Endothelial cell of umbilical vein (primary cell): ENCODE data around the gene RRAGD. TPM values are rescaled to one million over a fixed set of nuclear protein-coding genes. Genes with fewer than 3 reads are reported as not detected.

Experiments used
- BruUV-seq: library from RNA; stranded (reverse); fragments of 400-500 nt; replicated peaks from 2 replicates; lab custom pipeline; 2021; lab: Mats Ljungman, UMichigan
- CTCF ChIA-PET: fragments of 300-600, 350-600 bp; sonication (Branson Sonifier 250); formaldehyde crosslinking; loops from one replicate; lab custom pipeline; 2021; ENCODE audit warnings: antibody characterized with exemption, inconsistent platforms; lab: Charles Lee
- POLR2A ChIA-PET: fragments of 300-600, 350-600 bp; sonication (Branson Sonifier 250); formaldehyde crosslinking; loops from one replicate; lab custom pipeline; 2021; ENCODE audit warnings: antibody characterized with exemption, inconsistent platforms; lab: Charles Lee
- DNase-seq: peaks from one replicate; pipeline ENCODE4 v3.0.0-alpha.2; 2011; ENCODE audit warnings: low read depth, low spot score
- FAIRE-seq: peaks from 2 replicates; lab custom pipeline; 2011; peaks lifted over from hg19 to GRCh38; lab: Jason Lieb, UNC
- H2AFZ ChIP-seq: 2 replicates; pipeline ENCODE4 v1.6.0; 2012; ENCODE audit warnings: low read depth, low read length, control low read depth, inconsistent platforms
- H3K27ac ChIP-seq: 2 replicates; pipeline ENCODE4 v1.5.1; 2011; ENCODE audit warnings: low read depth, mild to moderate bottlenecking, control low read depth, low read length, moderate library complexity; ENCODE audit not compliant: insufficient read depth
- H3K27me3 ChIP-seq, 2 experiments: 2 replicates each; pipeline versions ENCODE4 v1.6.0 to v1.6.1; 2011; ENCODE audit warnings: low read length in 2 of 2, mixed read lengths in 1 of 2; ENCODE audit not compliant: control insufficient read depth in 2 of 2, insufficient read depth in 2 of 2
- H3K36me3 ChIP-seq, 2 experiments: 2 replicates in 1 of 2; 3 replicates in 1 of 2; pipeline ENCODE4 v1.5.1; 2011; ENCODE audit warnings: low read length in 2 of 2, mild to moderate bottlenecking in 1 of 2, moderate library complexity in 1 of 2; ENCODE audit not compliant: control insufficient read depth in 2 of 2, insufficient read depth in 2 of 2; ENCODE audit errors: extremely low read depth in 1 of 2
- H3K4me1 ChIP-seq: 3 replicates; pipeline ENCODE4 v1.5.1; 2011; ENCODE audit warnings: mild to moderate bottlenecking, low read length; ENCODE audit not compliant: control insufficient read depth, insufficient read depth; ENCODE audit errors: extremely low read depth
- H3K4me2 ChIP-seq: 2 replicates; pipeline ENCODE4 v1.6.1; 2011; ENCODE audit warnings: low read length, control low read depth, mixed read lengths; ENCODE audit not compliant: insufficient read depth
- H3K4me3 ChIP-seq, 3 experiments: fragments of 200-600 bp in 1 of 3; sonication (generic), shearing (Covaris generic) in 1 of 3; replicated peaks in 1 of 3; 2 replicates each; pipeline ENCODE4 v1.5.1; 2011 to 2016; ENCODE audit warnings: control low read depth in 3 of 3, low read length in 3 of 3, mild to moderate bottlenecking in 2 of 3, inconsistent platforms in 1 of 3, low read depth in 1 of 3, moderate library complexity in 1 of 3; ENCODE audit not compliant: insufficient read depth in 1 of 3
- H3K79me2 ChIP-seq: 2 replicates; pipeline ENCODE4 v1.6.0; 2012; ENCODE audit warnings: low read length, inconsistent platforms; ENCODE audit not compliant: control insufficient read depth, insufficient read depth
- H3K9ac ChIP-seq: replicated peaks from 2 replicates; pipeline ENCODE3; 2011; ENCODE audit warnings: low read length, control low read depth; ENCODE audit not compliant: insufficient read depth; ENCODE audit errors: extremely low read depth
- H3K9me1 ChIP-seq: replicated peaks from 3 replicates; pipeline ENCODE4 v1.6.0; 2011; ENCODE audit warnings: mild to moderate bottlenecking, low read length; ENCODE audit not compliant: control insufficient read depth, insufficient read depth; ENCODE audit errors: extremely low read depth
- H3K9me3 ChIP-seq: replicated peaks from 2 replicates; pipeline ENCODE4 v1.5.1; 2012; ENCODE audit warnings: low read length, inconsistent platforms; ENCODE audit not compliant: control insufficient read depth, insufficient read depth
- H4K20me1 ChIP-seq: replicated peaks from 2 replicates; pipeline ENCODE3; 2011; ENCODE audit warnings: mild to moderate bottlenecking, low read length; ENCODE audit not compliant: control insufficient read depth, insufficient read depth; ENCODE audit errors: extremely low read depth
- CTCF ChIP-seq, 2 donors: IDR thresholded peaks; 1 replicate in 1 of 2; 2 replicates in 1 of 2; pipeline ENCODE4 v1.5.1; 2011; ENCODE audit warnings: low read length in 2 of 2, mild to moderate bottlenecking in 2 of 2, moderate library complexity in 2 of 2, control low read depth in 1 of 2, inconsistent platforms in 1 of 2, low read depth in 1 of 2; ENCODE audit not compliant: insufficient read depth in 1 of 2; ENCODE audit errors: extremely low read depth in 1 of 2
- FOS ChIP-seq: IDR thresholded peaks from 2 replicates; pipeline ENCODE4 v1.6.1; 2011; ENCODE audit warnings: mild to moderate bottlenecking, low read length, moderate library complexity, borderline replicate concordance; ENCODE audit not compliant: insufficient read depth
- GATA2 ChIP-seq: IDR thresholded peaks from 2 replicates; pipeline ENCODE4 v1.7.0; 2011; ENCODE audit warnings: low read depth, mild to moderate bottlenecking, moderate library complexity, mixed read lengths, low read length; ENCODE audit not compliant: insufficient read length, insufficient read depth
- JUN ChIP-seq: IDR thresholded peaks from 2 replicates; pipeline ENCODE4 v1.6.1; 2011; ENCODE audit warnings: borderline replicate concordance, low read depth; ENCODE audit not compliant: insufficient read length, insufficient read depth
- MAX ChIP-seq: IDR thresholded peaks from 2 replicates; pipeline ENCODE4 v1.6.1; 2011; ENCODE audit not compliant: insufficient read depth, insufficient read length
- MYC ChIP-seq: IDR thresholded peaks from one replicate; pipeline ENCODE4 v1.6.1; 2011; ENCODE audit warnings: mild to moderate bottlenecking, low read depth, low read length
- dilution Hi-C: fragments of 300-500 bp; cut with MboI; formaldehyde crosslinking; loops from one replicate; pipeline ENCODE4 v1.15.0; 2019; ENCODE audit warnings: low sequenced_read_pairs; ENCODE audit not compliant: extremely low pct_ligation_motif_present
- intact Hi-C: fragments of 100-400 bp; cut with micrococcal nuclease; formaldehyde crosslinking; loops from one replicate; pipeline ENCODE4 v1.10.0; 2022
- polyA plus RNA-seq, 4 experiments: library from polyadenylated mRNA; depleted of rRNA in 3 of 4; stranded (reverse) in 3 of 4; unstranded in 1 of 4; fragments of >200 nt; gene quantifications; 2 replicates each; pipeline versions ENCODE4 v1.2.1 to v1.2.3, GENCODE V29; 2011 to 2012; ENCODE audit warnings: missing spikeins in 1 of 4
- total RNA-seq: library from RNA; stranded (reverse); gene quantifications from 2 replicates; pipeline ENCODE4 v1.2.3, GENCODE V29; 2021

RRAGD gene
- total and polyA plus RNA-seq, 2 donors (not counting 3 experiments of a cell fraction or from before 2014, with no cell fraction given) = 0.07 to 2.0 TPM

DNA sequence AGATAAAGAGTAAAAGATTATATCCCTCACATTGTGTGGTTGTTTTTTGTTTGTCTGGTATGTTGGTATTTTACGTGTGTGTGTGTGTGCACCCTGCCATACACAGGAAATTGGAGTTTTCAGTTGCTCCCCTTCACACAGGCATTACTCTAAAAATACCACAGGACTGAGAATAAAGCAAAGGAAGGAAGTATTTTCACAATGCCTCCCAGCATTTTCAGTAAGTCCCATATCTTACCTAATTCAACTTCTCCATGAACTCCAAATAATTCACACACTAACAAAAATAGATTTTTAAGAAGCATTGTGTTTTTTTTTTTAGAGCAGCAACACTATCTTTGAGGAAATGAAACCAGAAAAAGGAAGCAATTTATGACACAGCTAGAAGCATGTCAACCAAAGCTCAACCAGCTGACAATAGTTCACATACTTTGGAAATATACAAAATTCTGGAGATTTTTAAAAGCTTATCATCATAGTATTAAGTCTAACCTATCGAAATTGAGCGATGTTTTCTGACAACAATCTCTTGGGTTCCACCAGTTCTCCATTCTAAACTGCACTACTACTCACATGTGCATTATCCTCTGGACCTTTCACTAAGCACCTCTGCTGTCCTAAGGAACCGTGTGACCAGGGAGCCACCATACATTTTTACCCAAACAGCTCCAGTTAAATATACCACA lies 61.6 kb downstream of the RRAGD start:
- H3K4me2 ChIP-seq = peak overlapping the region; percentile 98
- no peaks in the 10 kb centered on the region for H3K9me1 ChIP-seq
- H3K27me3 ChIP-seq = no peaks in the 10 kb centered on the region
- no TSS peak for BruUV-seq
- intact Hi-C loops (loop anchor here (1.0 to 5.0 kb wide), 7 partner anchors 38 to 968 kb away; partner anchors contain the start of genes CASP8AP2, PM20D2 and RNGTT), dilution Hi-C loops (no loop called here)
- H3K4me3 ChIP-seq = peak overlapping the region in 1 of 3 experiments; percentile 100
- H3K79me2 ChIP-seq = peaks cover 64% of the 10 kb centered on the region
- peaks cover 17% of the 10 kb centered on the region for H4K20me1 ChIP-seq
- peak; percentile 91 for FAIRE-seq
- DNase-seq = peak; percentile 92
- H3K36me3 ChIP-seq = no peaks in the 10 kb centered on the region
- no peaks in the 10 kb centered on the region for H3K9me3 ChIP-seq
- ChIA-PET CTCF (interaction anchor here (0.7 to 7.0 kb wide), 10 partner anchors 10 to 368 kb away, joined by 3 to 56 read pairs (median 5); no protein-coding TSS in a partner anchor), POLR2A (interaction anchor here (0.7 to 1.2 kb wide), 3 partner anchors 26 to 69 kb away, joined by 3 to 5 read pairs (median 3); no protein-coding TSS in a partner anchor)
- H3K4me1 ChIP-seq = peaks cover 39% of the 10 kb centered on the region
- no peak overlapping the region for H2AFZ ChIP-seq
- peak overlapping the region; percentile 45 for H3K9ac ChIP-seq
- TF ChIP-seq FOS (peak; percentile 18), MAX (no peak), JUN (peak; percentile 42), GATA2 (peak; percentile 26), MYC (no peak), CTCF (IDR thresholded peaks at IDR 0.05; ENCODE audit: extremely low read depth in 1 of 2, insufficient read depth in 1 of 2, low read depth in 1 of 2, low read length in 2 of 2) (no peak)
- peak overlapping the region; percentile 96 for H3K27ac ChIP-seq
